LHCN-M2 (cell line): ENCODE measurements around the gene FAM222B. TPM values are rescaled to one million over a fixed set of nuclear protein-coding genes. Genes with fewer than 3 reads are reported as not detected.
"Not testable (repeated sequence)": the region's sequence is repeated elsewhere in the genome, so short reads cannot be mapped to it uniquely, and the experiment has no call there.

Source experiments
- DNase-seq: peaks from one replicate; pipeline ENCODE4 v3.0.0-alpha.2; 2012; ENCODE audit warnings: low read depth
- total RNA-seq: library from RNA; depleted of rRNA; stranded (reverse); fragments of >200 nt; gene quantifications from 2 replicates; pipeline ENCODE4 v1.2.3, GENCODE V29; 2014

FAM222B gene
- total RNA-seq, 1 experiment from 2014 or later: 18.0 TPM

GRCh38 chr17:28729950-28730330 lies 112.7 kb downstream of the FAM222B start:
- DNase-seq: no peak

GRCh38 chr17:28728364-28729200 lies 114.0 kb downstream of the FAM222B start, which contains the start of gene NEK8:
Gene NEK8 (plus strand): TSS chr17:28728788. CDS start chr17:28728814, 26 bp downstream.
- DNase-seq: peak; percentile 88

GRCh38 chr17:28726627-28727491 lies 115.7 kb downstream of the FAM222B start:
- DNase-seq: peak; percentile 93

GRCh38 chr17:28726226-28726626 lies 116.4 kb downstream of the FAM222B start, which contains the start of gene TLCD1:
Gene TLCD1 (minus strand): TSS chr17:28726233. CDS start chr17:28726097, 136 bp downstream.
- no peak for DNase-seq

GRCh38 chr17:28725660-28726225 lies 116.8 kb downstream of the FAM222B start:
- DNase-seq: peak; percentile 80

GRCh38 chr17:28725166-28725659 lies 117.4 kb downstream of the FAM222B start:
- DNase-seq: peak; percentile 59

GRCh38 chr17:28724500-28725165 lies 118.0 kb downstream of the FAM222B start:
- DNase-seq: no peak

GRCh38 chr17:28723836-28724499 lies 118.6 kb downstream of the FAM222B start:
- DNase-seq: not testable (repeated sequence)

GRCh38 chr17:28723159-28723835 lies 119.3 kb downstream of the FAM222B start:
- no peak for DNase-seq

- no peak for DNase-seq
Observed at GRCh38 chr17:28722417-28723158, 120.0 kb downstream of the FAM222B start.

- DNase-seq: not testable (repeated sequence)
Observed at GRCh38 chr17:28720997-28721329, 121.6 kb downstream of the FAM222B start.

- DNase-seq: no peak
Observed at GRCh38 chr17:28720247-28720996, 122.2 kb downstream of the FAM222B start.

- DNase-seq: no peak
Observed at GRCh38 chr17:28719021-28719433, 123.6 kb downstream of the FAM222B start.

- DNase-seq: no peak
Observed at GRCh38 chr17:28718333-28719020, 124.1 kb downstream of the FAM222B start.

GRCh38 chr17:28717578-28718332 lies 124.8 kb downstream of the FAM222B start, which contains the start of gene RAB34:
Gene RAB34 (minus strand): TSS chr17:28717868. CDS start chr17:28717266, 602 bp downstream.
- DNase-seq: peak; percentile 81

GRCh38 chr17:28716740-28717577 lies 125.6 kb downstream of the FAM222B start:
- no peak for DNase-seq
